ENCODE measurements around the gene GLS.

GLS gene

GRCh38 chr2:190889175-190889943 is 8.7 kb downstream of the GLS start:
- DNase-seq = no peak

- DNase-seq = no peak
Observed at GRCh38 chr2:190891372-190891771, 10.8 kb downstream of the GLS start.

GRCh38 chr2:190891889-190892288 is 11.3 kb downstream of the GLS start:
- DNase-seq = no peak

GRCh38 chr2:190893157-190893556 is 12.5 kb downstream of the GLS start:
- no peak for DNase-seq

GRCh38 chr2:190896477-190896876 is 15.9 kb downstream of the GLS start:
- no peak for DNase-seq

- DNase-seq = no peak
Observed at GRCh38 chr2:190903693-190904450, 23.3 kb downstream of the GLS start.

- no peak for DNase-seq
Observed at GRCh38 chr2:190904640-190905261, 24.1 kb downstream of the GLS start.

- DNase-seq = no peak
Observed at GRCh38 chr2:190908532-190908931, 27.9 kb downstream of the GLS start.

GRCh38 chr2:190909680-190910079 is 29.1 kb downstream of the GLS start:
- DNase-seq = no peak

- no peak for DNase-seq
Observed at GRCh38 chr2:190910341-190911136, 29.9 kb downstream of the GLS start.

GRCh38 chr2:190911813-190912212 is 31.2 kb downstream of the GLS start:
- no peak for DNase-seq

GRCh38 chr2:190912726-190913125 is 32.1 kb downstream of the GLS start:
- no peak for DNase-seq

- DNase-seq = no peak
Observed at GRCh38 chr2:190913725-190914124, 33.1 kb downstream of the GLS start.

- no peak for DNase-seq
Observed at GRCh38 chr2:190916829-190917228, 36.2 kb downstream of the GLS start.

- no peak for DNase-seq
Observed at GRCh38 chr2:190920085-190920484, 39.5 kb downstream of the GLS start.

- no peak for DNase-seq
Observed at GRCh38 chr2:190922376-190922775, 41.8 kb downstream of the GLS start.

GRCh38 chr2:190927301-190927700 is 46.7 kb downstream of the GLS start:
- no peak for DNase-seq

- DNase-seq = no peak
Observed at GRCh38 chr2:190929919-190930318, 49.3 kb downstream of the GLS start.

- DNase-seq = no peak
Observed at GRCh38 chr2:190930411-190930810, 49.8 kb downstream of the GLS start.

GRCh38 chr2:190932514-190932913 is 51.9 kb downstream of the GLS start:
- no peak for DNase-seq

GRCh38 chr2:190933361-190933760 is 52.7 kb downstream of the GLS start:
- DNase-seq = no peak

GRCh38 chr2:190935054-190935453 is 54.4 kb downstream of the GLS start:
- DNase-seq = no peak

GRCh38 chr2:190938771-190939335 is 58.2 kb downstream of the GLS start:
- DNase-seq = no peak
